ENCODE results near the gene TOMM40.

DNA sequence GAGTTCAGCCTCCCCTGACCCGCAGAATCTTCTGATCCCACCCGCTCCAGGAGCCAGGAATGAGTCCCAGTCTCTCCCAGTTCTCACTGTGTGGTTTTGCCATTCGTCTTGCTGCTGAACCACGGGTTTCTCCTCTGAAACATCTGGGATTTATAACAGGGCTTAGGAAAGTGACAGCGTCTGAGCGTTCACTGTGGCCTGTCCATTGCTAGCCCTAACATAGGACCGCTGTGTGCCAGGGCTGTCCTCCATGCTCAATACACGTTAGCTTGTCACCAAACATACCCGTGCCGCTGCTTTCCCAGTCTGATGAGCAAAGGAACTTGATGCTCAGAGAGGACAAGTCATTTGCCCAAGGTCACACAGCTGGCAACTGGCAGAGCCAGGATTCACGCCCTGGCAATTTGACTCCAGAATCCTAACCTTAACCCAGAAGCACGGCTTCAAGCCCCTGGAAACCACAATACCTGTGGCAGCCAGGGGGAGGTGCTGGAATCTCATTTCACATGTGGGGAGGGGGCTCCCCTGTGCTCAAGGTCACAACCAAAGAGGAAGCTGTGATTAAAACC lies 13.5 kb downstream of the TOMM40 start:
- TF ChIP-seq, protein P1, sequence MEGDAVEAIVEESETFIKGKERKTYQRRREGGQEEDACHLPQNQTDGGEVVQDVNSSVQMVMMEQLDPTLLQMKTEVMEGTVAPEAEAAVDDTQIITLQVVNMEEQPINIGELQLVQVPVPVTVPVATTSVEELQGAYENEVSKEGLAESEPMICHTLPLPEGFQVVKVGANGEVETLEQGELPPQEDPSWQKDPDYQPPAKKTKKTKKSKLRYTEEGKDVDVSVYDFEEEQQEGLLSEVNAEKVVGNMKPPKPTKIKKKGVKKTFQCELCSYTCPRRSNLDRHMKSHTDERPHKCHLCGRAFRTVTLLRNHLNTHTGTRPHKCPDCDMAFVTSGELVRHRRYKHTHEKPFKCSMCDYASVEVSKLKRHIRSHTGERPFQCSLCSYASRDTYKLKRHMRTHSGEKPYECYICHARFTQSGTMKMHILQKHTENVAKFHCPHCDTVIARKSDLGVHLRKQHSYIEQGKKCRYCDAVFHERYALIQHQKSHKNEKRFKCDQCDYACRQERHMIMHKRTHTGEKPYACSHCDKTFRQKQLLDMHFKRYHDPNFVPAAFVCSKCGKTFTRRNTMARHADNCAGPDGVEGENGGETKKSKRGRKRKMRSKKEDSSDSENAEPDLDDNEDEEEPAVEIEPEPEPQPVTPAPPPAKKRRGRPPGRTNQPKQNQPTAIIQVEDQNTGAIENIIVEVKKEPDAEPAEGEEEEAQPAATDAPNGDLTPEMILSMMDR (IDR thresholded peaks at IDR 0.05) = peak in 1 of 3 donors; percentile 9
- no peak for TF ChIP-seq POLR2A (IDR thresholded peaks at IDR 0.05)
